SH-SY5Y (cell line): Measurements from ENCODE around the gene HBZ.
A peak's percentile ranks its signal among the peaks of the same experiment; 100 is the strongest.

Experiments used
- GATA2 ChIP-seq: IDR thresholded peaks from 2 replicates; pipeline ENCODE4 v1.6.1; 2011; ENCODE audit warnings: mild to moderate bottlenecking, low read depth, low read length
- GATA3 ChIP-seq: IDR thresholded peaks from 2 replicates; pipeline ENCODE4 v1.6.1; 2011; ENCODE audit warnings: low read depth, mild to moderate bottlenecking, low read length, moderate library complexity

DNA sequence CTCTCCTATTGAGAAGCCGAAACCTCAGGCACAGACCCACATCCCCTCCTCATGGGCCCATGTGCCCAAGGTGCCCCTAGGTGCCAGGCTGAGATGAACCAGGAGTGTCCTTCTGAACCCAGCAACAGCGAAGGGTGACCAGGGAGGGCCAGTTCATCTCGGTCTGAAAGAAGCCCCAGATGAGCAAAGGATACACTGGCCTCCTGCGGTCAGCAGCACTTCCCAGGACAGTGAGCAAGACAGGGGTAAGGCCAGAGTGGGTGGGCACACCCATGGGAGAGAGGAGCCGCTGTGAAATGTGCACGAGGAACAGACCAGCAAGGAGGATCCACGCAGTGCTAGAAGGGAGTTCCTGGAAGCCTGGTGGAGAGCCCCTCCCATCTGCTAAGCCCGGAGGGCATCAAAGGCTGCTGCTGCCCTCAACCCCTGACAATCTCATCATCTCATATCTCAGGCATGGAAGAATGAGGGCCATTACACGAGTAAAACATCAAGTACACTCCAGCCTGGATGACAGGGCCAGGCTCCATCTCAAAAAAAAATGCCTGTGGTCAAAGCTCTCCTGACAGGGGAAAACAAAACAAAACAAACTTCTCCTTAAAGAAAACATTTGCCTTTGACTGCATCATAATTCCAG is 3.3 kb upstream of the HBZ start:
- TF ChIP-seq GATA3 (no peak), GATA2 (peak; percentile 15; the same call in 1 of the 2 replicates)
